HepG2 (cell line): Measurements from ENCODE around the gene BPIFB2. TPM values are rescaled to one million over a fixed set of nuclear protein-coding genes. Genes with fewer than 3 reads are reported as not detected.

Source experiments
- HDAC6 ChIP-seq: fragments of 200-600 bp; sonication (generic); IDR thresholded peaks from 2 replicates; pipeline ENCODE4 v1.7.0; 2017; ENCODE audit warnings: mild to moderate bottlenecking, antibody characterized with exemption, low read length, low read depth
- HOXA9 ChIP-seq: sonication (generic); formaldehyde crosslinking; IDR thresholded peaks from 2 replicates; pipeline ENCODE4 v1.8.1; 2022; ENCODE audit warnings: missing genetic modification reagents, mild to moderate bottlenecking, moderate library complexity, borderline replicate concordance
- KLF16 ChIP-seq, 2 experiments: sonication (generic) in 1 of 2; formaldehyde crosslinking in 1 of 2; IDR thresholded peaks; 2 replicates each; pipeline versions ENCODE4 v1.6.1 to v1.8.0; 2016 to 2023; ENCODE audit warnings: missing genetic modification reagents in 2 of 2, missing compliant biosample characterization in 1 of 2
- MAF1 ChIP-seq: sonication (generic); formaldehyde crosslinking; IDR thresholded peaks from 2 replicates; pipeline ENCODE4 v1.5.0; 2020; ENCODE audit warnings: missing genetic modification reagents, borderline replicate concordance
- MAFG ChIP-seq: sonication (generic); formaldehyde crosslinking; IDR thresholded peaks from 2 replicates; pipeline ENCODE4 v1.5.1; 2020; ENCODE audit warnings: mild to moderate bottlenecking, missing genetic modification reagents
- NAIF1 ChIP-seq: sonication (generic); formaldehyde crosslinking; IDR thresholded peaks from 2 replicates; pipeline ENCODE4 v1.5.0; 2020; ENCODE audit warnings: mild to moderate bottlenecking, missing genetic modification reagents, borderline replicate concordance
- NCOA1 ChIP-seq: sonication (generic); formaldehyde crosslinking; IDR thresholded peaks from 2 replicates; pipeline ENCODE4 v1.9.0; 2021; ENCODE audit warnings: missing genetic modification reagents
- RNF2 ChIP-seq: fragments of 450-650 bp; conservative IDR thresholded peaks from 2 replicates; pipeline ENCODE4 v1.6.1; 2016; ENCODE audit warnings: low read depth
- SAP130 ChIP-seq: IDR thresholded peaks from 2 replicates; pipeline ENCODE4 v1.6.1; 2016; ENCODE audit warnings: low read depth
- ZBTB38 ChIP-seq: sonication (generic); formaldehyde crosslinking; IDR thresholded peaks from 2 replicates; pipeline ENCODE4 v1.5.1; 2020; ENCODE audit warnings: mild to moderate bottlenecking, missing genetic modification reagents
- ZFP37 ChIP-seq: sonication (generic); formaldehyde crosslinking; IDR thresholded peaks from 2 replicates; pipeline ENCODE4 v1.4.0; 2020; ENCODE audit warnings: missing genetic modification reagents, borderline replicate concordance
- ZFYVE20 ChIP-seq: sonication (generic); formaldehyde crosslinking; IDR thresholded peaks from 2 replicates; pipeline ENCODE4 v1.8.0; 2023; ENCODE audit warnings: low read depth, mild to moderate bottlenecking, moderate library complexity, missing genetic modification reagents, borderline replicate concordance
- ZMYM2 ChIP-seq: sonication (generic); formaldehyde crosslinking; IDR thresholded peaks from 2 replicates; pipeline ENCODE4 v1.8.0; 2022; ENCODE audit warnings: mild to moderate bottlenecking, missing genetic modification reagents
- ZNF251 ChIP-seq: sonication (generic); formaldehyde crosslinking; IDR thresholded peaks from 2 replicates; pipeline ENCODE4 v1.9.0; 2021; ENCODE audit warnings: mild to moderate bottlenecking, missing genetic modification reagents
- ZNF30 ChIP-seq: sonication (generic); formaldehyde crosslinking; IDR thresholded peaks from 2 replicates; pipeline ENCODE4 v1.5.0; 2020; ENCODE audit warnings: mild to moderate bottlenecking, missing genetic modification reagents
- ZNF432 ChIP-seq: sonication (generic); formaldehyde crosslinking; IDR thresholded peaks from 2 replicates; pipeline ENCODE4 v1.5.0; 2020; ENCODE audit warnings: missing genetic modification reagents, mild to moderate bottlenecking, borderline replicate concordance
- ZNF446 ChIP-seq: sonication (generic); formaldehyde crosslinking; IDR thresholded peaks from 2 replicates; pipeline ENCODE4 v1.5.0; 2020; ENCODE audit warnings: mild to moderate bottlenecking, missing genetic modification reagents
- ZNF652 ChIP-seq: IDR thresholded peaks from 2 replicates; pipeline ENCODE4 v1.6.1; 2016; ENCODE audit warnings: low read depth, borderline replicate concordance
- ZNF670 ChIP-seq: sonication (generic); formaldehyde crosslinking; IDR thresholded peaks from 2 replicates; pipeline ENCODE4 v1.8.0; 2022; ENCODE audit warnings: mild to moderate bottlenecking, missing genetic modification reagents, borderline replicate concordance
- ZNF737 ChIP-seq: sonication (generic); formaldehyde crosslinking; IDR thresholded peaks from 2 replicates; pipeline ENCODE4 v1.5.0; 2020; ENCODE audit warnings: missing genetic modification reagents, mild to moderate bottlenecking, borderline replicate concordance
- polyA plus RNA-seq, 8 experiments: library from polyadenylated mRNA; depleted of rRNA in 3 of 8; stranded (reverse) in 7 of 8; unstranded in 1 of 8; fragments of >200 nt; fragmentation: Illumina TruSeq in 4 of 8; extraction: Trizol in 4 of 8; gene quantifications; 2 replicates each; pipeline versions ENCODE4 v1.2.1 to v1.2.3, GENCODE V29; 2011 to 2016; ENCODE audit warnings: low read depth in 4 of 8, missing spikeins in 1 of 8, mixed read lengths in 1 of 8; ENCODE audit not compliant: insufficient read depth in 1 of 8
- total RNA-seq, 5 experiments: library from RNA; depleted of rRNA; stranded (reverse); fragments of >200 nt; fragmentation: Illumina TruSeq; extraction: Trizol; gene quantifications; 2 replicates each; pipeline ENCODE4 v1.2.3, GENCODE V29; 2016; ENCODE audit warnings: low read depth in 1 of 5
- TF ChIP-seq, protein P1 (sequence below): sonication (generic); IDR thresholded peaks from 2 replicates; pipeline ENCODE4 v1.6.1; 2016; ENCODE audit warnings: low read depth, borderline replicate concordance
- TF ChIP-seq, protein P2 (sequence below): sonication (generic); formaldehyde crosslinking; IDR thresholded peaks from 2 replicates; pipeline ENCODE4 v1.4.0; 2020; ENCODE audit warnings: missing genetic modification reagents, mild to moderate bottlenecking, borderline replicate concordance
- TF ChIP-seq, protein P3 (sequence below): sonication (generic); formaldehyde crosslinking; IDR thresholded peaks from 2 replicates; pipeline ENCODE4 v1.5.0; 2020; ENCODE audit warnings: missing genetic modification reagents
- TF ChIP-seq, protein P4 (sequence below): sonication (generic); formaldehyde crosslinking; IDR thresholded peaks from 2 replicates; pipeline ENCODE4 v1.8.0; 2023; ENCODE audit warnings: mild to moderate bottlenecking, missing genetic modification reagents

BPIFB2 gene
- total and polyA plus RNA-seq, 2 of the 13 experiments (the other 11 are each of a cell fraction or from before 2014, with no cell fraction given) = 54.5 to 902 TPM

DNA sequence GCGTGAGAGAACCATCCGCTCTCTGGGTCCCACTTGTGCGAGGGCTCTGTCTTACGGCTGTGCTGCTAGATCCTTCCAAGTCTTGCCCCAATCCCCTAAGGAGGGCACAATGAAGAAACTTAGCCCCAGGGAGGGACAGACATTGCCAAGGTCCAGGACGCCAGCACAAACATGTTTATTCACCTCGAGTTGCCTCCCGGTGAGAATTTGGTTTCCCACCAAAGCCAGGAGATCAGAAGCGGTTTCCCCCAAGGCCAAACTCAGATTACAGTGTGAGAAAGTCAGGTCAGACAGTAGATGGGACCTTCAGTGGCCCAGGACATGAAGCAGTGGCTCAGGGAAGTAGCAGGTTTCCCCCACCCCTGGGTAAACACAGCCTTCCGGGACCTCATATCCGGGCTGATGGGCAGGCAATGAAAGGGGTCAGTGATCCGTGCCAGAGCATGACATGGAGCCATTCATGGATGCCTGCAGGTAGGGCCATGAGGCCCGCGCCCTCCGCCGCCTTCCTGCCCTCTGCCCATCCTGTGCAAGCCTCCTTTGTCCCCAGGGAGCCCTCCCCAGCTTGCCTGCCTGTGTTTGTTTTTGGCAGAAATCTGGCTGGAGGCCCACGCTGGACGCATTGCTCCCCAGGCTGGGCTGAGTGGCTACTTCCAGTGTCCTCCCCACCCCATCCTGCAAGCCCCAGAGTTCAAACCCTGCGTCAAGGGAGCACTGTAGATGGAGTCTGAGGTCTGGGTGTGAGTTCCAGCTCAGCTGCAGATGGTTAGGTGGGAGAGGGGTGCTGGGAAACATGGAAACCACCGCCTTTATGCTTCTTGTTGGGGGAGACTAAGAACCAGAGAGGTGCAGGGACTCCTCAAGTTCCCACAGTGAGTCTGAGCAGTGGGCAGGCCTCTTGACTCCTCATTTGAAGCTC is 2.0 kb downstream of the BPIFB2 start (continued):
- peak; percentile 30 to 95; a peak in 2 of 4 replicates for TF ChIP-seq KLF16 (CRISPR knock-in tag; IDR thresholded peaks at IDR 0.05)
- no peak for TF ChIP-seq HDAC6
- no peak for TF ChIP-seq ZNF446 (CRISPR knock-in tag)
- TF ChIP-seq HOXA9 = peak; percentile 41
- TF ChIP-seq, protein P1, sequence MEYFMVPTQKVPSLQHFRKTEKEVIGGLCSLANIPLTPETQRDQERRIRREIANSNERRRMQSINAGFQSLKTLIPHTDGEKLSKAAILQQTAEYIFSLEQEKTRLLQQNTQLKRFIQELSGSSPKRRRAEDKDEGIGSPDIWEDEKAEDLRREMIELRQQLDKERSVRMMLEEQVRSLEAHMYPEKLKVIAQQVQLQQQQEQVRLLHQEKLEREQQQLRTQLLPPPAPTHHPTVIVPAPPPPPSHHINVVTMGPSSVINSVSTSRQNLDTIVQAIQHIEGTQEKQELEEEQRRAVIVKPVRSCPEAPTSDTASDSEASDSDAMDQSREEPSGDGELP = peak; percentile 86; the same call in 1 of the 2 replicates
- TF ChIP-seq, protein P2, sequence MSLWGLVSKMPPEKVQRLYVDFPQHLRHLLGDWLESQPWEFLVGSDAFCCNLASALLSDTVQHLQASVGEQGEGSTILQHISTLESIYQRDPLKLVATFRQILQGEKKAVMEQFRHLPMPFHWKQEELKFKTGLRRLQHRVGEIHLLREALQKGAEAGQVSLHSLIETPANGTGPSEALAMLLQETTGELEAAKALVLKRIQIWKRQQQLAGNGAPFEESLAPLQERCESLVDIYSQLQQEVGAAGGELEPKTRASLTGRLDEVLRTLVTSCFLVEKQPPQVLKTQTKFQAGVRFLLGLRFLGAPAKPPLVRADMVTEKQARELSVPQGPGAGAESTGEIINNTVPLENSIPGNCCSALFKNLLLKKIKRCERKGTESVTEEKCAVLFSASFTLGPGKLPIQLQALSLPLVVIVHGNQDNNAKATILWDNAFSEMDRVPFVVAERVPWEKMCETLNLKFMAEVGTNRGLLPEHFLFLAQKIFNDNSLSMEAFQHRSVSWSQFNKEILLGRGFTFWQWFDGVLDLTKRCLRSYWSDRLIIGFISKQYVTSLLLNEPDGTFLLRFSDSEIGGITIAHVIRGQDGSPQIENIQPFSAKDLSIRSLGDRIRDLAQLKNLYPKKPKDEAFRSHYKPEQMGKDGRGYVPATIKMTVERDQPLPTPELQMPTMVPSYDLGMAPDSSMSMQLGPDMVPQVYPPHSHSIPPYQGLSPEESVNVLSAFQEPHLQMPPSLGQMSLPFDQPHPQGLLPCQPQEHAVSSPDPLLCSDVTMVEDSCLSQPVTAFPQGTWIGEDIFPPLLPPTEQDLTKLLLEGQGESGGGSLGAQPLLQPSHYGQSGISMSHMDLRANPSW = peak; percentile 99
- TF ChIP-seq ZNF432 (CRISPR knock-in tag) = no peak; the same call in 1 of the 2 replicates
- TF ChIP-seq ZFYVE20 = no peak
- TF ChIP-seq, protein P3, sequence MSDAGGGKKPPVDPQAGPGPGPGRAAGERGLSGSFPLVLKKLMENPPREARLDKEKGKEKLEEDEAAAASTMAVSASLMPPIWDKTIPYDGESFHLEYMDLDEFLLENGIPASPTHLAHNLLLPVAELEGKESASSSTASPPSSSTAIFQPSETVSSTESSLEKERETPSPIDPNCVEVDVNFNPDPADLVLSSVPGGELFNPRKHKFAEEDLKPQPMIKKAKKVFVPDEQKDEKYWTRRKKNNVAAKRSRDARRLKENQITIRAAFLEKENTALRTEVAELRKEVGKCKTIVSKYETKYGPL (CRISPR knock-in tag) = no peak
- peak; percentile 73; the same call in 1 of the 2 replicates for TF ChIP-seq ZNF737
- TF ChIP-seq SAP130 (CRISPR knock-in tag) = peak; percentile 97
- peak; percentile 36; the same call in 1 of the 2 replicates for TF ChIP-seq RNF2
- TF ChIP-seq ZMYM2 (CRISPR knock-in tag) = peak; percentile 89
- TF ChIP-seq MAFG (CRISPR knock-in tag) = no peak
- peak; percentile 96 for TF ChIP-seq ZNF670
- no peak; the same call in 1 of the 2 replicates for TF ChIP-seq ZFP37
- TF ChIP-seq ZNF30 = no peak
- peak; percentile 80; the same call in 1 of the 2 replicates for TF ChIP-seq NAIF1 (CRISPR knock-in tag)
- TF ChIP-seq NCOA1 = peak; percentile 84; the same call in 1 of the 2 replicates
- TF ChIP-seq MAF1 (CRISPR knock-in tag) = peak; percentile 57; the same call in 1 of the 2 replicates
- 0 out of 2 replicates have a peak, but pooled peaks have one; percentile 37 for TF ChIP-seq ZBTB38 (CRISPR knock-in tag)
- peak; percentile 56; the same call in 1 of the 2 replicates for TF ChIP-seq ZNF652 (CRISPR knock-in tag)
- TF ChIP-seq, protein P4, sequence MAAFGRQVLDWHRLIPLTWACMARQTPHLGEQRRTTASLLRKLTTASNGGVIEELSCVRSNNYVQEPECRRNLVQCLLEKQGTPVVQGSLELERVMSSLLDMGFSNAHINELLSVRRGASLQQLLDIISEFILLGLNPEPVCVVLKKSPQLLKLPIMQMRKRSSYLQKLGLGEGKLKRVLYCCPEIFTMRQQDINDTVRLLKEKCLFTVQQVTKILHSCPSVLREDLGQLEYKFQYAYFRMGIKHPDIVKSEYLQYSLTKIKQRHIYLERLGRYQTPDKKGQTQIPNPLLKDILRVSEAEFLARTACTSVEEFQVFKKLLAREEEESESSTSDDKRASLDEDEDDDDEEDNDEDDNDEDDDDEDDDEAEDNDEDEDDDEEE (CRISPR knock-in tag) = peak; percentile 6
- TF ChIP-seq ZNF251 (CRISPR knock-in tag) = peak; percentile 95; the same call in 1 of the 2 replicates
